Kidney (tissue), 22 donors: ENCODE data around the gene CLHC1. TPM values are rescaled to one million over a fixed set of nuclear protein-coding genes. Genes with fewer than 3 reads are reported as not detected.
A peak's percentile ranks its signal among the peaks of the same experiment; 100 is the strongest.
"Not testable (repeated sequence)": the region's sequence is repeated elsewhere in the genome, so short reads cannot be mapped to it uniquely, and the experiment has no call there.

ENCODE experiments used
- DNase-seq, 5 donors: peaks; one replicate each; pipeline ENCODE4 v3.0.0-alpha.2; 2013 to 2020
- FAIRE-seq: peaks from 2 replicates; lab custom pipeline; 2012; peaks lifted over from hg19 to GRCh38; lab: Jason Lieb, UNC
- H3K27ac ChIP-seq, 2 donors: one replicate each; pipeline ENCODE4 v1.7.0; 2013; ENCODE audit warnings: low read depth in 2 of 2, low read length in 2 of 2, inconsistent platforms in 1 of 2
- H3K27me3 ChIP-seq: one replicate; pipeline ENCODE4 v1.7.1; 2013; ENCODE audit warnings: low read length, inconsistent platforms; ENCODE audit not compliant: control insufficient read depth, insufficient read depth
- H3K36me3 ChIP-seq, 3 donors: one replicate each; pipeline versions ENCODE4 v1.7.0 to v1.7.1; 2013; ENCODE audit warnings: low read length in 3 of 3, control low read depth in 1 of 3, inconsistent platforms in 1 of 3; ENCODE audit not compliant: insufficient read depth in 3 of 3, control insufficient read depth in 2 of 3
- H3K4me1 ChIP-seq, 3 donors: one replicate each; pipeline versions ENCODE4 v1.7.0 to v1.7.1; 2013; ENCODE audit warnings: low read length in 3 of 3, inconsistent platforms in 1 of 3, low read depth in 1 of 3; ENCODE audit not compliant: control insufficient read depth in 2 of 3, insufficient read depth in 2 of 3
- H3K4me3 ChIP-seq, 3 donors: one replicate each; pipeline versions ENCODE4 v1.7.0 to v1.8.1; 2013; ENCODE audit warnings: low read length in 3 of 3, control low read depth in 1 of 3, inconsistent platforms in 1 of 3
- H3K9ac ChIP-seq, 3 donors: one replicate each; pipeline versions ENCODE4 v1.7.0 to v1.7.1; 2013; ENCODE audit warnings: low read length in 3 of 3, control low read depth in 1 of 3, inconsistent platforms in 1 of 3
- H3K9me3 ChIP-seq, 3 donors: one replicate each; pipeline versions ENCODE4 v1.7.0 to v1.7.1; 2013; ENCODE audit warnings: low read length in 3 of 3, control low read depth in 1 of 3, inconsistent platforms in 1 of 3; ENCODE audit not compliant: control insufficient read depth in 2 of 3, insufficient read depth in 1 of 3
- intact Hi-C: fragments of 100-400 bp; cut with DNase I; formaldehyde crosslinking; loops from one replicate; pipeline ENCODE4 v1.11.1; 2022
- long read RNA-seq, 10 donors: library from polyadenylated mRNA in 1 of 10; unstranded in 1 of 10; transcript quantifications; one replicate each; pipeline ENCODE4 v2.0.0 and lab custom pipeline, GENCODE V29; 2021 to 2026
- polyA plus RNA-seq: library from polyadenylated mRNA; stranded (reverse); fragments of 350-450 nt; fragmentation: Illumina TruSeq; extraction: RNeasy Lipid Tissue Mini Kit (QIAGEN cat#74804); gene quantifications from one replicate; pipeline ENCODE4 v1.2.3, GENCODE V29; 2014; ENCODE audit warnings: low read depth, low replicate concordance; ENCODE audit not compliant: insufficient read depth
- total RNA-seq: library from RNA; stranded (reverse); fragmentation: NEBNext Ultra II Directional; extraction: Animal tissue kit (Norgen Biotek cat#: 25700); gene quantifications from one replicate; pipeline ENCODE4 v1.2.1, GENCODE V29; 2021
- TF ChIP-seq, protein P1 (sequence below): IDR thresholded peaks from 3 replicates; pipeline ENCODE4 v1.5.1; 2012; ENCODE audit warnings: mild to moderate bottlenecking, moderate library complexity, borderline replicate concordance; ENCODE audit not compliant: insufficient read depth; ENCODE audit errors: extremely low read depth
- donor health status: control.
- donor health status: control.
- donor health status: control.
- donor health status: control.
- donor health status: control.
- donor health status: DM: yes; HTN: yes; CAD: no.
- donor health status: Normal renal cell carcinoma (clear cell type).

The CLHC1 gene
- total RNA-seq (14.0 TPM), polyA plus RNA-seq (8.3 TPM)
- long read RNA-seq, donor 1, partial matches to known transcripts, result 2,146 of 4,576 reads
- long read RNA-seq, donor 1, other reads (novel, unspliced or antisense), result 2,430 of 4,576 reads
- long read RNA-seq, donor 2, partial matches to known transcripts, result 1,839 of 4,632 reads
- long read RNA-seq, donor 2, other reads (novel, unspliced or antisense), result 2,793 of 4,632 reads
- long read RNA-seq, donor 3, partial matches to known transcripts, result 2,596 of 6,474 reads
- long read RNA-seq, donor 3, other reads (novel, unspliced or antisense), result 3,878 of 6,474 reads
- long read RNA-seq, donor 4, partial matches to known transcripts, result 1,506 of 3,489 reads
- long read RNA-seq, donor 4, other reads (novel, unspliced or antisense), result 1,981 of 3,489 reads
- long read RNA-seq, donor 5, partial matches to known transcripts, result 209 of 445 reads
- long read RNA-seq, donor 5, other reads (novel, unspliced or antisense), result 236 of 445 reads
- long read RNA-seq, donor 6, result 0 reads
- long read RNA-seq, donor 7, partial matches to known transcripts, result 0 of 5 reads
- long read RNA-seq, donor 7, other reads (novel, unspliced or antisense), result 5 of 5 reads
- long read RNA-seq, donor 8, partial matches to known transcripts, result 2,593 of 5,725 reads
- long read RNA-seq, donor 8, other reads (novel, unspliced or antisense), result 3,132 of 5,725 reads
- long read RNA-seq, donor 9, partial matches to known transcripts, result 1,799 of 3,720 reads
- long read RNA-seq, donor 9, other reads (novel, unspliced or antisense), result 1,921 of 3,720 reads
- long read RNA-seq, donor 10, result 0 reads

DNA sequence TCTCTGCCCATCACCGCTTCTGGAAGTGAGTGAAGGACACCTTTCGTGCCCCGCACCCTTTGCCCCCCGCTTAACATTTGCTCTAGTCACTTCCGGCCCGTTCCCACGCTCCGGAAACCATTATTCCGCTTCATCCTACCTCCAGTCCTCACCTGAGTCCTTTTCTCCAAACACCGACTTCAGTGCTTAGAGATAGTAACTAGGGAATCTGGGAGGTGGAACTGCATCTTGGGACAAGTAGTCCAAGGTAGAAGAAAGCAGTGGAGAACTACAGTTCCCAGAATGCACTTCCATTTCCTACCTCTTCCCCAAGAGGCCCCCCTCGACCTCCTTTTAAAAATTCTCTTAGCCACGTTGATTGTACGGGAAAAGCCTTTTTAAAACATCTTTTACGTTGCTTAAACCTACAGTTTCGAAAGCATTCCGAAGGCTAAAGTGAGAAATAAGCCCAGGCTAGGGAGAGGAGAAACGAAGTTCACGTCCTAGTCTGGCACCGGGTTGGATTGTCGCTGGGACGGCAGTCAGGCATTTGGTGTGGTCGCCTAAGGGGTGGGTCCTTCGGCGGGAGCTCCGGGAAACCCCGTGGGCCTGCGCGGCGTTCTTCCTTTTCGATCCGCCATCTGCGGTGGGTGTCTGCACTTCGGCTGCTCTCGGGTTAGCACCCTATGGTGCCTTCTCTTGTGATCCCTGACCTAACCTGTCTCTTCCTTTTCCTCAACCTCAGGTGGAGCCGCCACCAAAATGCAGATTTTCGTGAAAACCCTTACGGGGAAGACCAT, at the start of gene CLHC1, which contains the start of gene RPS27A:
Gene CLHC1, minus strand, starts transcription at position 210 of the 779 bp plus-strand sequence. CDS start 9,882 bp downstream, outside the sequence.
Gene RPS27A, plus strand, starts transcription at position 605 of the 779 bp plus-strand sequence. Its CDS starts 137 bp downstream, at position 742.
- FAIRE-seq, result no peak
- intact Hi-C loops, result no loop called here

GRCh38 chr2:55280851-55281546, 48.9 kb upstream of the CLHC1 start:
- H3K4me3 ChIP-seq, DNase-seq, H3K4me1 ChIP-seq, H3K27ac ChIP-seq, intact Hi-C loops, H3K27me3 ChIP-seq, H3K9me3 ChIP-seq, H3K36me3 ChIP-seq, FAIRE-seq, H3K9ac ChIP-seq: not testable (repeated sequence)

More for the DNA sequence above, at the start of gene CLHC1, which contains the start of gene RPS27A:
- Histone ChIP-seq H3K4me1 (peaks cover 0 to 8% (median 2%) of the 10 kb centered on the region in 3 donors), H3K9ac (peak within 1 kb of the TSS; percentile 81 to 98 (median 88)), H3K36me3 (peaks cover 7 to 32% (median 19%) of the 10 kb centered on the region in 3 donors), H3K27ac (peak within 1 kb of the TSS; percentile 97 to 99), H3K9me3 (no peaks in the 10 kb centered on the region), H3K4me3 (peak within 1 kb of the TSS; percentile 91 to 97 (median 92)), H3K27me3 (no peaks in the 10 kb centered on the region)
- peak; percentile 92 to 98 (median 96) for DNase-seq
- TF ChIP-seq, protein P1, sequence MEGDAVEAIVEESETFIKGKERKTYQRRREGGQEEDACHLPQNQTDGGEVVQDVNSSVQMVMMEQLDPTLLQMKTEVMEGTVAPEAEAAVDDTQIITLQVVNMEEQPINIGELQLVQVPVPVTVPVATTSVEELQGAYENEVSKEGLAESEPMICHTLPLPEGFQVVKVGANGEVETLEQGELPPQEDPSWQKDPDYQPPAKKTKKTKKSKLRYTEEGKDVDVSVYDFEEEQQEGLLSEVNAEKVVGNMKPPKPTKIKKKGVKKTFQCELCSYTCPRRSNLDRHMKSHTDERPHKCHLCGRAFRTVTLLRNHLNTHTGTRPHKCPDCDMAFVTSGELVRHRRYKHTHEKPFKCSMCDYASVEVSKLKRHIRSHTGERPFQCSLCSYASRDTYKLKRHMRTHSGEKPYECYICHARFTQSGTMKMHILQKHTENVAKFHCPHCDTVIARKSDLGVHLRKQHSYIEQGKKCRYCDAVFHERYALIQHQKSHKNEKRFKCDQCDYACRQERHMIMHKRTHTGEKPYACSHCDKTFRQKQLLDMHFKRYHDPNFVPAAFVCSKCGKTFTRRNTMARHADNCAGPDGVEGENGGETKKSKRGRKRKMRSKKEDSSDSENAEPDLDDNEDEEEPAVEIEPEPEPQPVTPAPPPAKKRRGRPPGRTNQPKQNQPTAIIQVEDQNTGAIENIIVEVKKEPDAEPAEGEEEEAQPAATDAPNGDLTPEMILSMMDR, result no peak

DNA sequence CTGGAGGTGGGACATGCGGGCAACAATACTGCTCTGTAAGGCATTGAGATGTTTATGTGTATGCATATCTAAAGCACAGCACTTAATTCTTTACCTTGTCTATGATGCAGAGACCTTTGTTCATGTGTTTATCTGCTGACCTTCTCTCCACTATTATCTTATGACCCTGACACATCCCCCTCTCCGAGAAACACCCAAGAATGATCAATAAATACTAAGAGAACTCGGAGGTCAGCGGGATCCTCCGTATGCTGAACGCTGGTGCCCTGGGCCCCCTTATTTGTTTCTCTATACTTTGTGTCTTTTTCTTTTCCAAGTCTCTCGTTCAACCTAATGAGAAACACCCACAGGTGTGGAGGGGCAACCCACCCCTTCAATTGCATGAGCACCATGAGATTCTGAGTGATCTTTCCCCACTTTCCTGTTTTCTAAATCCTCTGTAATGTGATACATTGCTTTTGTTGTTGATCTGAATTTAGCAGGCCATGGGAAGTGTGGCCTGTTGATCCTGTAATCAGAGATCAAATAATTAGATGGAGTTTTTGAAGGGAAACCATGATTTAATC, 47.8 kb upstream of the CLHC1 start:
- H3K27ac ChIP-seq, H3K9me3 ChIP-seq, H3K9ac ChIP-seq, FAIRE-seq, H3K4me3 ChIP-seq, H3K4me1 ChIP-seq, H3K36me3 ChIP-seq, intact Hi-C loops, H3K27me3 ChIP-seq, DNase-seq: not testable (repeated sequence)

GRCh38 chr2:55279214-55279835, 47.2 kb upstream of the CLHC1 start:
- FAIRE-seq, H3K27ac ChIP-seq, H3K9me3 ChIP-seq, H3K4me1 ChIP-seq, H3K4me3 ChIP-seq, H3K9ac ChIP-seq, intact Hi-C loops, H3K27me3 ChIP-seq, H3K36me3 ChIP-seq, DNase-seq: not testable (repeated sequence)
